Eye (tissue), 1 donor: ENCODE measurements around the gene RICTOR.
"Not testable (repeated sequence)": the region's sequence is repeated elsewhere in the genome, so short reads cannot be mapped to it uniquely, and the experiment has no call there.

Experiments
- DNase-seq: peaks from one replicate; pipeline ENCODE4 v3.0.0-alpha.2; 2015

The RICTOR gene

DNA sequence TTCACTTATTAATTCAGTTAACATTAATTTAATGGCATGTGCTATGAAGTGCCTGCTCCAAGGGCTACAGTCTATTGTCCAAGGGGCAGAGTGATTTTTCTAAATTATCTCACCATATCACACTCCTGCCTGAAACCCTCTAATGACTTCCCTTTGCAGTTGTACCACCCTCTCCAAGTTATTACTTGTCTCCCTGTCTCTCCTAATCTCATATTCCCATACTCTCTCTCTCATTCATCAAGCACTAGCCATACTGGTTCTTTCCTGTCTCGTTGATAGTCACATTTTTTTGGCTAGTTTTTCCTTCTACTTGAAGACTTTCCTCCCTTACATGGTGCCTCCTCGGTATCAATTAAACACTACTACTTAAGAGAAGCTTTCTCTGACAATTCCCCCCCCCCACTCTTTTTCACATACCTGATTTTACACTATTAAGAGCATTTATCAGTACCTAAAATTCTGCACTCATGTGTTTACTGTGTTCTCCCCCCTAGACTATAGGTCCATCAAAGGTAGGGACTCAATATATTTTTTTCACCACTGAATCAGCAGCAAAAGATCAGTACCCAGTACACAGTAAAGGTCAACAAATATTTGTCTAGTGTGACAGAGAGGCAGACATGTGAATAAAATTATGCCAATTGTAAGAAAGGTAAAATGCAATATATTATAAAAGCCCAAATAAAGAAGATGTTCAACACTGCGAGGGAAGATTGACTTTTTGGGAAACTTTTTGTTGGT lies 19.0 kb downstream of the RICTOR start:
- DNase-seq, result no peak

DNA sequence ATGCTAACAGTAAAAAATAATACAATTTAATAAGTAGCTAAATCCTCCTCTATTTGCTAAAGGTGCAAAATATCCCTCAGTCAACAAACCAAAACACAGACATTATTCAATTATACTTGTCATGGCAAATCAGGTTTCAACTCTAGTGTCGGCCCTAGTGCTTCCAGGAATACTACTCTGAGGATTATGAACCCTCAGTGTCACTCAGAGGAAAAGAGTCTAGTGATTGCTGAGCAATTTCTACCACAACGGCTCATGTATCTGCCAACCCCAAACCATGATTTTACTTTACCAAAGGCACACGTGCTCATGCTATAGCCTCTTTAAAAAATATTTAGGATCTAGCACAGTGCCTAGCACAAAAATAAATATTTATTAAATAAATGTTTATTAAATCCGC lies 21.0 kb downstream of the RICTOR start:
- DNase-seq, result no peak

DNA sequence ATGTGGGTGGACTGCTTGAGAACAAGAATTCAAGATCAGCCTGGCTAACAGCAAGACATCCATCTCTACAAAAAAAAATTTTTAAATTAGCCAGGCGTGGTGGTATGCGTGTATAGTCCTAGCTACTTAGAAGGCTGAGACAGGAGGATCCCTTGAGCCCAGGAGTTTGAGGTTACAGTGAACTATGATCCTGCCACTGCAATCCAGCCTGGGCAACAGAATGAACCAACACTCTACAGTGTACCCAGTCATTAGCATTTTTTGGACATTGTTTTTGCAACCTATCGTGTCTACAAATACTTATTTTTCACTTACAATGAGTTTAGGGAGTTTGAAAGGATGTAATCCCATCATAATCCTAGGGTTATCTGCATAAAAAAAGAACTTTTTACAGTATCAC lies 22.1 kb downstream of the RICTOR start:
- no peak for DNase-seq

DNA sequence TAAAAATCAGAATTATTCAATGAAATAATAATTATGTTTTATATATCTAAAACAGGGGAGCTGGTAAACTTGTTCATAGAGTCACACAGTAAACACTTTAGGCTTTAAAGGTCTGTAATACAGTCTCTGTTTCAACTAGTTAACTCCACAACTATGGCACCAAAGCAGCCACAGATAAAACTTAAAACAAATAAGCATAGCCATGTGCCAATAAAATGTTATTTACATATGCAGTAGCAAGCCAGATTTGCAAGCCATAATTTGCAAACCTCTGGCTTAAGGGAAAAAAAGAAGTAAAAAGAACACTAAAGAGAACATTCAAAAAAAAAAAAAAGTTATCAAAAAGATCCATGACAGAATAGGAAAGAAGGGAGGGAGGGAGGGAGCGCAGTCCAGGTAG lies 24.9 kb downstream of the RICTOR start:
- DNase-seq, result no peak

DNA sequence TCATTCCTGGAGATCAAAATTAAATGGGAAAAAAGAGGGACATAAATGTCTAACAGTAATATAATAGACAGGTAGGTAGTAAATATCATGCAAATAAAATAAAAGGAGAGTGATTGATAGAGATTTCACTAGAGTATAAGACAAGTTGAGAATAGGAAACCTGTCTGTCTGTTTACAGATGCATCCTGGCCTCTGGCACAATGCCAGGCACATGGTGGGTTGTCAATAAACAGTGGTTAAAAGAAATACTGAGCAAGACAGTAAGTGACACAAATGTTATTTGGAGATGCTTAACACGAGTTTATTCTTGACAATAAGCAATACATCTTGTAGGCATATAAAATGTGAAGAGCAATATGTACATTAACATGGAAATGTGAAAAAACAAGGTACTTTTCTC lies 33.3 kb downstream of the RICTOR start:
- no peak for DNase-seq

DNA sequence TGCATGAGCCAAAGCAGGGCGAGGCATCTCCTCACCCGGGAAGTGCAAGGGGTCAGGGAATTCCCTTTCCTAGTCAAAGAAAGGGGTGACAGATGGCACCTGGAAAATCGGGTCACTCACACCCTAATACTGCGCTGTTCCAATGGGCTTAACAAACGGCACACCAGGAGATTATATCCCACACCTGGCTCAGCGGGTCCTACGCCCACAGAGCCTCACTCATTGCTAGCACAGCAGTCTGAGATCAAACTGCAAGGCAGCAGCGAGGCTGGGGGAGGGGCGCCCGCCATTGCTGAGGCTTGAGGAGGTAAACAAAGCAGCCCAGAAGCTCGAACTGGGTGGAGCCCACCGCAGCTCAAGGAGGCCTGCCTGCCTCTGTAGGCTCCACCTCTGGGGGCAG lies 39.7 kb downstream of the RICTOR start:
- DNase-seq, result not testable (repeated sequence)

DNA sequence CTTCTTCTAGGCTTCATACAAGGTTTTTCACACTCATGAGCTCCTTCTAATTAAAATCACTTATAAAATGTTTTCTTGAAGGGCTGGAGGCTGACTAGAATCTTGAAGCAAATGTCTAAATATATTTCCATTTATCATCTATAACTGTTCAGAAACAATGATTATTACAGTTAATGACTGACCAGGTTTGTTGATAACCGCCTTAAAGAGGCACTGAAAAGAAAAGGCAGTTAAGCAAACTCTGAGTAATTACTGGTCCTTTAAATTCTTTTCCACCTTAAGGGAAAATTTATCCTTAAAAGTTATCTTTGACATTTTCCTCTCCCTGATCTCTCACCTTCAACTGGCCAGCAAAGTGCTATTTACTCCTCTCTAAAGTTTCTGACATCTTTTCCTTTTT lies 43.2 kb downstream of the RICTOR start:
- DNase-seq, result no peak

DNA sequence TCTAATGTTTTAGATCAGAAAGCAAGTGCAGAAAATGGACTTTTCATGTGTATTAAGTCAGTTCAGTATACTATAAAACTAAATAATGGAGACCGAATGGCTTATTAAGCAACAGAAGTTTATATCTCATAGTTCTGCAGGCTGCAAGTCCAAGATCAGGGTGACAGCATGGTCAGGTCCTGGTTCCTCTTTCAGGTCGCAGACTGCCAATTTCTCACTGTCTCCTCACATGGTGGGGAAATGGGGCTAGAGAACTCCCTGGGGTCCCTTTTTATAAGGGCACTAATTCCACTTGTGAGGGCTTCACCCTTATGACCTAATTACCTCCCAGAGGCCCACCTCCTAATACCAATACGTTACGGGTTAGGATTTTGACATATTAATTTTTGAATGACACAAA lies 48.7 kb downstream of the RICTOR start:
- DNase-seq, result no peak

DNA sequence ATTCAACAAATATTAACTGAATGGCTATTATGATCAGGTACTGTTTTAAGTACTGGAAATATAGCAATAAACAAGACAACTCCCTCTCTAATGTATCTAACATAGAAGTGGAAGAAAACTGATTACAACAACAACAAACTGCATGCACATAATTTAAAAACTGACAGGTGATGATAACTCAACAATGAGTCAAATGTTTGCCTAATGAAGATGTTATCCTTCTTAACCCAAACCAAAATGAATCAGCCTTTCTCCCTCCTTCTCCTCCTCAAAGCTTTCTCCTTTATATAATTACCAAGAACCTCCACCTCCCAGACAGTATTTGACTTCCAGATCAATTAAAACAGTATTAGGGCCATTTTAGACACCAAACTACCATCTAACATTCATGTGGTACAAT lies 49.3 kb downstream of the RICTOR start:
- DNase-seq, result no peak

DNA sequence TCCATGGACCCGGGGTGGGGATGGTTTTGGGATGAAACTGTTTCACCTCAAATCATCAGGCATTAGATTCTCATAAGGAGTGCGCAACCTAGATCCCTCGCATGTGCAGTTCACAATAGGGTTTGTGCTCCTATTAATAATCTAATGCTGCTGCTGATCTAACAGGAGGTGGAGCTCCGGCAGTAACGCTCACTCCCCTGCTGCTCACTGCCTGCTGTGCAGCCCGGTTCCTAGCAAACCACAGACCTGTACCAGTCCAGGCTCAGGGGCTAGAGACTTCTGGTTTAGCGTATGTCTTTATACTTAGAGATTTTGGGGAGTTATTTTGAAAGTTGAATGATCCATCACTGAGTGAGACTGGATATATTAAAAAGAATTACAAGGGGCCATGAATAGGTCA lies 50.2 kb downstream of the RICTOR start:
- no peak for DNase-seq

DNA sequence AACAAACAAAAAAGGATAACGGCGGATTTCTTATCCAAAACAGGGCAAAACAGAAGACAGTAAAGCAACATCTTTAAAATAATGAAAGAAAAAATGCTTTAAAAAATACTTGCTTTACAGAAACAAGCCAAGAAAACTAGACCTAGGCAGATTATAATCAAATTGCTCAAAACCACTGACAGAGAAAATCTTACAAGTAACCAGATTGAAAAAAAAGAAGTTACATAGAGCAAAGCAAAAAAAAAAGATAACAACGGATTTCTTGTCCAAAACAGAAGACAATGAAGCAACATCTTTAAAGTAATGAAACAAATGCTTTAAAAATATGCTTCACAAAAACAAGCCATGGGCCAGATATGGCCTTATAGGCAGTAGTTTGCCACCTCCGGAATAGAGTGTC lies 51.1 kb downstream of the RICTOR start:
- DNase-seq, result no peak

DNA sequence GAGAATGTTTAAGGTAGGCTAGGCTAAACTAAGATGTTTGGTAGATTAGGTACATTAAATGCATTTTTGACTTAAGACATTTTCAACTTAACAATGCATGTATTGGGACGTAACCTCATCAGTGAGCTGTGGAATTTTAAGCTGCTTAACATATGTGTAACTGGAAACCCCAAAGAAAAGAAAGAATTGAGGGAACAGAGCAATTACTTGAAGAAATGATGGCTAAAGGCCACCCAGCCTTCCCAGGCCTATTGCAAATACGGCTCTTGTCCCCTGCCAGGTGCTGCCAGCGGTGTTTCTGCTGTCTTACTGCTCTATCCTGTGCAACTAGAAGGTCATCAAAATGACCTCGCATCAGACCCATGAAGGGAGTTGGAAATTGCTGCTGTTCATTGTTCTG lies 52.0 kb downstream of the RICTOR start:
- peak; percentile 17 for DNase-seq

DNA sequence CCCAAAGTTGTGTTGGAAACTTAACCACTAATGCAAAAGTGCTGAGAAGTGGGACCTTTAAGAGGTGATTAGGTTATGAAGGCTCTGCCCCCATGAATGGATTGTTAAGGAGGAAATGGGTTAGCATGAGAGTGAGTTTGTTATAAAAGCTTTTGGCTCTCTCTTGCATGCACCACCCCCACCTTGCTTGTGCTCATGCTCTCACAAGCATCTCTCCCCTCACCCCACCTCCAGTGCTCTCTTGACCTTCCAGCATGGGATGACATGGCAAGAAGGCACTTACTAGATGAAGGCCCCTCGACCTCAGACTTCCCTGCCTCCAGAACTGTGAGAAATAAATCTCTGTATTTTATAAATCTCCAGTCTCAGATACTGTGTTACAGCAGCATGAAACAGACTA lies 52.8 kb downstream of the RICTOR start:
- DNase-seq, result no peak

DNA sequence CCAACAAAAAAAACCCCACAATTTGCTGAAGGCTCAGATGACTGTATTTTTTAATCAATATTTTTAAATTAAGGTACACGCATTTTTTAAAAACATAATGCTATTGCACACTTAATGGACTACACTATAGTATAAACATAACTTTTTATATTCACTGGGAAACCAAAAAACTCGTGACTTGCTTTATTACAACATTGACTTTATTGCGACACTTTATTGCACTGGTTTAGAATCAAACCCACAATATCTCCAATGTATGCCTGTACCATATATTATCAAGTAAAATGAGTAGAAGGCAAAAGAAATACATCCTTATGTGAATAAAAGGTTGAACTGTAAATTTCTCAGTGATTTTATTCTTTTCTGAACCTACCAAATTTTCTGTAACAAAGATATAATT lies 53.7 kb downstream of the RICTOR start:
- DNase-seq, result no peak

DNA sequence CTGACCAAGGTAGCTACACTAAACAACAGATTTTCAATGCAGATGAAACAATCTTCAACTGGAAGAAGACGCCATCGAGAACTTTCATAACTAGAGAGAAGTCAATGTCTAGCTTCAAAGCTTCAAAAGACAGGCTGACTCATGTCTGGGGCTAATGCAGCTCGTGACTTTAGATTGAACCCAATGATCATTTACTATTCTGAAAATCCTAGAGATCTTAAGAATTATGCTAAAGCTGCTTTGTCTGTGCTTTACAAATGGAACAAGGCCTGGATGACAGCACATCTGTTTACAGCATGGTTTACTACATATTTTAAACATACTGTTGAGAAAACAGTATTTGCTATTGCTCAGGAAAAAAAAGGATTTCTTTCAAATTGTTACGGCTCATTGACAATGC lies 54.9 kb downstream of the RICTOR start:
- no peak for DNase-seq

DNA sequence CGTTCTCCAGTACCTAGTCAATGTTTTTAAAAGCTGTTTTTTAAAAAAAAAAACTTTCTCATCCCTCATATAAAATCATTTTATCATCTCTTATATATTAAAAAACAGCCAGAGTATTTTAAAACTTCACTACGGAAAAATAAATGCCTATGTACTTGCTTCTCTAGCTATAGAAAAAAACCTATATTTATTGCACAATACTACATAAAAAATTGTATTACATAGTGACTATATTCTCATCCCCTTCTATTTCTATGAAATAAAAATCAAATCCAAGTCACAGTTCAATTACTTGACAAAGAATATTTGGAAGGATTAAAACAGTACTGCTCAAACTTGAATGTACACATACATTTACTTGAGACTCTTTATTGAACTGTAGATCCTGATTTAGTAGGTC lies 56.7 kb downstream of the RICTOR start:
- no peak for DNase-seq

DNA sequence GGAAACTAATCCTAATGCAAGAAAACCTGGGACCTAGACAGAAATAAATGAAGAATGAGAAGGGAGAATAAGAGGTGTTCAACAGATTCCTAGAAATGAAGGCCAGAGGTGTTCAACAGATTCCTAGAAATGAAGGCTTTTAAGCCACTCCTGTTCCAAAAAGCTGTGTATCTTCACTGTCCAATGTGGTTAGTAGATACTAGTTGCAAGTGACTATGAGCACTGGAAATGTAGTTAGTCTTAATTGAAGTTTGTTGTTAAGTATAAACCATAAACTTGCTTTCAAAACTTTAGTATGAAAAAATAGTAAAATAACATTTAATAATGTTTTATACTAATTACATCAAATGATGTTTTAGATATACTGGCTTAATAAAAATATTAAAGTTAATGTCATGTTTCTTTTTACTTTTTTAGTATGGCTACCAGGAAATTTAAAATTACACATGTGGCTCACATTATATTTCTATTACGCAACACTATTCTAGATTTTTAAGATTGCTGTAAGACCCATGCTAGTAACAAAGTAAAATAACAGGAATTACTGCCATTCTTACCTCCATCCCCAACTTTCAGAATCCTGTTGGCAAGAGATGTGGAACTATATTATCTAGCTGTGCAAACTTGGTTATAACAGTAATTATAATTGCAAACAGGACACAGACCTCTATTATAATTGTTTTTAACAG lies 57.5 kb downstream of the RICTOR start:
- no peak for DNase-seq

DNA sequence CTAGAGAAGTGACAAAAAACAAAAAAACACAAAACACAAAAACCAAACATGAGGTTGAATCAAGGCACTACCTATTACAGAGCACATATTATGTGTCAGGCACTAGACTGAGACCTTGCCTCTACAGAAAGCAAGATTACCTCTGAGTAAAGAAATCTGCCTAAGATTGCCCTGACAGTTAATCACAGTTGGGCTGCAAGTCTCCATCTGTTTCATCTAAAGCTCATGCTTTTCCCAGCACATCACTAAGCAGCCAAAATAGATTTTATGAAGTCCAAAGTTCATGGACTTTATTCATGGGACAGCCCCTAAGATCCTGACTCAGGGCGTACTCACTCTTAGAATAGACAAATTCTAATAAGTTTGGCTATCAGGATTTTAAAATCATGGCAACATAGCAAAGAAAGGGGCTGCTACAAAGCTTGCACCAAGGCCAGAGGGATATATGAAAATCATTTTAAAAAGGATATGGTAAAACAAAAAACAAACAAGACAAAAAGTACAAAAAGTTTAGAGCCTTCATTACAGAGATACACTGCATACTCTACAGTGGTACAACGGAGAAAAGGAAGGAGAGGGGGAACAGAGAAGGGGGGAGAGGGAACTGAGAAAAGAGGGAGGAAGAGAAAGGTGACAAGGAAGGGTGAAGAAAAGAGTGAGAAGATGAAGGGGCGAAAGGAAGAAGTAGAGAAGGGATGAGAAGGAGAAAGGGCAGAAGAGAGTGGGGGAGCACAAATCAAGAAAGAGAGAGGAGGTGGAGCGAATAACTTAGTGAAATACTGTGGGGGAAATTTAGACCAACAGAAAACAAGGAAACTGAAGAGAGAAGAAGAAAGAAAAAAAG lies 58.2 kb downstream of the RICTOR start:
- DNase-seq, result no peak

DNA sequence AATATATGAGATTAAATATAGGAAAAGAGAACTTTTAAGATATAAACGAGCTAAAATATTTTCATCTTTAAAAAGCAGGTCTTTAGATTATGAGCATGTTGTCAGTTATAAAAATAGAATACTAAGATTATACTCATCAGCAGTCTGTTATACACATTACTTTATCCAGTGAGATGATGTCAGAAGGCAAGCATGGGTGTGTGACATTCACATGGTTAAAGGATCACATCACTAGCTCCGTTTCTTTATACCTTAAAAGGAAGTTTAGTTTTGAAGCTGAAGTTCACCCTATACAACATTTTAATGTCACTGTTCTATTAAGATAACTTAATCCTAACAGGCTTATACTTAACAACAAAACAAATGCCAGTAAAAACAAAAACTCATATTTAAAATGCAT lies 59.6 kb downstream of the RICTOR start:
- no peak for DNase-seq

DNA sequence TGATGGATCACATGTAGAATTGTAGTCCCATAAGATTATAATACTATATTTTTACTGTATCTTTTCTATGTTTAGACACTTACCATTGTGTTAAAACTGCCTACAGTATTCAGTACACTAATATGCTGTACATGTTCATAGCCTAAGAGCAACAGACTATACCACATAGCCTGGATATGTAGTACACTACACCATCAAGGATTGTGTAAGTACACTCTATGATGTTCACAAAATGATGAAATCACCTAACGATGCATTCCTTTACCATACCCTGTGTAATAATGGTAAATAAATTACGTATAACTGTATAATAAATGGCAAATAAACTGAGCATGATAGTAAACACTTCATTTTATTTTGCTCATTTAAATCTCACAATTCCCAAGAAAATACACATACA lies 60.3 kb downstream of the RICTOR start:
- DNase-seq, result no peak

DNA sequence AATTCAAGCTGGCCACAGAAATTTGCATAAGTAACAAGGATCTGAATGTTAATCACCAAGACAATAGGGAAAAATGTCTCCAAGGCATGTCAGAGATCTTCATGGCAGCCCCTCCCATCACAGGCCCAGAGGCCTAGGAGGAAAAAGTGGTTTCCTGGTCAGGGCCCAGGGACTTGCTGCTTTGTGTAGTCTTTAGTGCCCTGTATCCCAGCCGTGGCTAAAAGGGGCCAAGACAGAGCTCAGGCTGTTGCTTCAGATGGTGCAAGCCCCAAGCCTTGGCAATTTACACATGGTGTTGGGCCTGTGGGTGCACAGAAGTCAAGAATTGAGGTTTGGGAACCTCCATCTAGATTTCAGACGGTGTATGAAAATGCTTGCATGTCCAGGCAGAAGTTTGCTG lies 63.2 kb downstream of the RICTOR start:
- DNase-seq, result not testable (repeated sequence)

DNA sequence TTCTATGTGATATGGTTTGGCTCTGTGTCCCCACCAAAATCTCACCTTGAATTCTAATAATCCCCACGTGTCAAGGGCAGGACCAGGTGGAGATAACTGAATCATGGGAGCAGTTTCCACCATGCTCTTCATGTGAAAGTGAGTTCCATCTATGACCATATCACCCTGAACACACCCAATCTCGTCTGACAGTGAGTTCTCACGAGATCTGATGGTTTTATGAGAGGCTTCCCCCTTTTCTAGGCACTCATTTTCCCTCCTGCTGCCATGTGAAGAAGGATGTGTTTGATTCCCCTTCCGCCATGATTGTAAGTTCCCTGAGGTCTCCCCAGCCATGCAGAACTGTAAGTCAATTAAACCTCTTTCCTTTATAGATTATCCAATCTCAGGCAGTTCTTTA lies 64.2 kb downstream of the RICTOR start:
- no peak for DNase-seq

DNA sequence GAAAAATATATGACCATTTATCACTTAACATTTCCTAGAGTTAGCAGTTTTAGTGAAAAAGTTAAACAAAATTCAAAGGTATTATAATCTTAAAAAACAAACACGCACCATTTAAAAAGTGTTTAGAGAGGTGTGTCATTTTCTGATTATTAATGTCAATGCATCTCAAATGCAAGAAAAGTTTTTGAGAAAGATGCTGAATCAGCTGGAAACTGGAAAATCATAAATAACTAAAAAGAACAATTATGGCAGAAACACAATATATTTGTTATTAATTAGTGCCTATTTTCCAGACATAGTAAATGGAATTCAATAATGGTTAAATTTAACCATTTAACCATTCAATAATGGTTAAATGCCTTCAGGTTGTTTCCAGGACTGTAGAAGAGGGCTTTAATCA lies 64.9 kb downstream of the RICTOR start:
- DNase-seq, result no peak

DNA sequence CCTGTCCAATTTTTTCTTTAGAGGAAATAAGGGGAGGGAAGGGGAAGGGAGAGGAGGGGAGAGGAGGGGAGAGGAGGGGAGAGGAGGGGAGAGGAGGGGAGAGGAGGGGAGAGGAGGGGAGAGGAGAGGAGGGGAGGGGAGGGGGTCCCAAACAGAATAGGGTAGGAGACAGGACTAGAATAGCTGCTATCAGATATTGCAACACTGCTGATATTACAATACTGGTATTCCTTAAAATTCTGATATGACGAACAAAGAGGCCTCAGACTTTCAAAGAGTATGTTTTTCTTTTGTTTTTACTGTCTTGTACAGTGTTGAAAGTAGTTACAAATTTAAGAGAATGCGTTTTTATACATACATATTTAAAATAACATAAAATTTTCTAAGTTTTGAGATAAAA lies 67.5 kb downstream of the RICTOR start:
- DNase-seq, result no peak
